Sigmoid colon (tissue), 4 donors: Measurements from ENCODE around the gene SLC17A8.

Experiments
- CTCF ChIP-seq, 4 experiments: fragments of 450-650 bp in 3 of 4; fragments of 200-600 bp in 1 of 4; IDR thresholded peaks; one replicate each; pipeline ENCODE4 v1.5.1; 2016 to 2019; ENCODE audit warnings: antibody characterized with exemption in 4 of 4, mild to moderate bottlenecking in 3 of 4, moderate library complexity in 2 of 4
- EP300 ChIP-seq, 4 donors: sonication (generic); formaldehyde crosslinking; IDR thresholded peaks; one replicate each; pipeline ENCODE4 v1.6.1; 2017; ENCODE audit warnings: antibody characterized with exemption in 4 of 4
- POLR2A ChIP-seq, 2 donors: fragments of 450-650 bp; IDR thresholded peaks; one replicate each; pipeline ENCODE4 v1.6.1; 2016; ENCODE audit warnings: antibody characterized with exemption in 2 of 2, mild to moderate bottlenecking in 2 of 2, moderate library complexity in 2 of 2
- POLR2AphosphoS5 ChIP-seq, 4 donors: sonication (generic); formaldehyde crosslinking; IDR thresholded peaks; one replicate each; pipeline ENCODE4 v1.6.1; 2017; ENCODE audit warnings: antibody characterized with exemption in 4 of 4

GRCh38 chr12:100331871-100332270 is 25.0 kb upstream of the SLC17A8 start:
- TF ChIP-seq CTCF (IDR thresholded peaks at IDR 0.05) (no peak), EP300 (IDR thresholded peaks at IDR 0.05) (no peak), POLR2A (IDR thresholded peaks at IDR 0.05) (no peak), POLR2AphosphoS5 (IDR thresholded peaks at IDR 0.05) (no peak)
